HTERT RPE-1 (cell line): ENCODE results near the gene NDUFAF4.
"Not testable (repeated sequence)": the region's sequence is repeated elsewhere in the genome, so short reads cannot be mapped to it uniquely, and the experiment has no call there.

Experiments
- in situ Hi-C: fragments of 300-500 bp; cut with MboI; formaldehyde crosslinking; loops from 4 replicates; pipeline ENCODE4 v1.14.3; 2020; ENCODE audit warnings: low sequenced_read_pairs

The NDUFAF4 gene

GRCh38 chr6:96899451-96899998 is 1.8 kb upstream of the NDUFAF4 start:
- in situ Hi-C loops: no loop called here

- in situ Hi-C loops: no loop called here
Observed at GRCh38 chr6:96899019-96899418, 1.3 kb upstream of the NDUFAF4 start.

GRCh38 chr6:96898241-96898851 is 655 bp upstream of the NDUFAF4 start:
- in situ Hi-C loops: no loop called here

GRCh38 chr6:96889146-96889545 is 8.5 kb downstream of the NDUFAF4 start:
- in situ Hi-C loops: no loop called here

- in situ Hi-C loops: no loop called here
Observed at GRCh38 chr6:96888745-96889144, 8.9 kb downstream of the NDUFAF4 start.

- in situ Hi-C loops: no loop called here
Observed at GRCh38 chr6:96886519-96886918, 11.2 kb downstream of the NDUFAF4 start.

GRCh38 chr6:96885187-96885631 is 12.5 kb downstream of the NDUFAF4 start:
- in situ Hi-C loops: not testable (repeated sequence)

GRCh38 chr6:96878143-96878542 is 19.5 kb downstream of the NDUFAF4 start:
- in situ Hi-C loops: no loop called here

- in situ Hi-C loops: no loop called here
Observed at GRCh38 chr6:96876886-96877545, 20.7 kb downstream of the NDUFAF4 start.

- in situ Hi-C loops: no loop called here
Observed at GRCh38 chr6:96872976-96873375, 24.7 kb downstream of the NDUFAF4 start.

- in situ Hi-C loops: no loop called here
Observed at GRCh38 chr6:96865055-96865405, 32.7 kb downstream of the NDUFAF4 start.

- in situ Hi-C loops: no loop called here
Observed at GRCh38 chr6:96864216-96865054, 33.3 kb downstream of the NDUFAF4 start.

GRCh38 chr6:96862560-96862959 is 35.1 kb downstream of the NDUFAF4 start:
- in situ Hi-C loops: no loop called here

- in situ Hi-C loops: no loop called here
Observed at GRCh38 chr6:96861588-96861987, 36.1 kb downstream of the NDUFAF4 start.

- in situ Hi-C loops: no loop called here
Observed at GRCh38 chr6:96856856-96857255, 40.8 kb downstream of the NDUFAF4 start.

GRCh38 chr6:96853083-96853482 is 44.6 kb downstream of the NDUFAF4 start:
- in situ Hi-C loops: no loop called here

GRCh38 chr6:96852605-96853004 is 45.1 kb downstream of the NDUFAF4 start:
- in situ Hi-C loops: no loop called here

- in situ Hi-C loops: no loop called here
Observed at GRCh38 chr6:96851858-96852257, 45.8 kb downstream of the NDUFAF4 start.

GRCh38 chr6:96849615-96850014 is 48.1 kb downstream of the NDUFAF4 start:
- in situ Hi-C loops: no loop called here

- in situ Hi-C loops: no loop called here
Observed at GRCh38 chr6:96844530-96844929, 53.2 kb downstream of the NDUFAF4 start.

- in situ Hi-C loops: no loop called here
Observed at GRCh38 chr6:96841345-96841744, 56.3 kb downstream of the NDUFAF4 start.
